ENCODE data around the gene PHKB.

GRCh38 chr16:47622451-47623176 is 161.5 kb downstream of the PHKB start:
- TF ChIP-seq CTCF (IDR thresholded peaks at IDR 0.05; ENCODE audit: low read depth, low read length, poor library complexity, severe bottlenecking) (no peak), EZH2phosphoT487 (IDR thresholded peaks at IDR 0.05; ENCODE audit: borderline replicate concordance, low read length) (no peak)

All from DOHH2 (cell line).